Anterior cingulate cortex (tissue), 58 donors: ENCODE results near the gene CCDC158.
"Not testable (repeated sequence)": the region's sequence is repeated elsewhere in the genome, so short reads cannot be mapped to it uniquely, and the experiment has no call there.

Experiments used
- DNase-seq, 58 donors: peaks; one replicate each; lab custom pipeline; 2025; lab: John Stamatoyannopoulos, UW

Gene CCDC158

GRCh38 chr4:76420762-76421581 is at the start of gene CCDC158:
TSS of gene CCDC158 (minus strand) at chr4:76421141. CDS start at chr4:76403207, 17,934 bp downstream.
- DNase-seq, result peak in 4 of 58 donors; percentile 5 to 37 (median 22)

- DNase-seq, result peak in 3 of 58 donors; percentile 9 to 24 (median 17)
Measured at GRCh38 chr4:76470532-76470931, 49.6 kb upstream of the CCDC158 start.

GRCh38 chr4:76470064-76470463 is 49.1 kb upstream of the CCDC158 start:
- DNase-seq, result no peak

- no peak for DNase-seq
Measured at GRCh38 chr4:76463568-76463967, 42.6 kb upstream of the CCDC158 start.

GRCh38 chr4:76459291-76459723 is 38.4 kb upstream of the CCDC158 start:
- DNase-seq, result peak in 3 of 58 donors; percentile 1 to 7 (median 4)

- no peak for DNase-seq
Measured at GRCh38 chr4:76458825-76459224, 37.9 kb upstream of the CCDC158 start.

- no peak for DNase-seq
Measured at GRCh38 chr4:76458297-76458696, 37.4 kb upstream of the CCDC158 start.

GRCh38 chr4:76457885-76458284 is 36.9 kb upstream of the CCDC158 start:
- no peak for DNase-seq

GRCh38 chr4:76454073-76454472 is 33.1 kb upstream of the CCDC158 start:
- DNase-seq, result not testable (repeated sequence)

GRCh38 chr4:76453232-76453631 is 32.3 kb upstream of the CCDC158 start:
- DNase-seq, result no peak

- peak in 1 of 58 donors; percentile 19 for DNase-seq
Measured at GRCh38 chr4:76449833-76450232, 28.9 kb upstream of the CCDC158 start.

GRCh38 chr4:76449362-76449767 is 28.4 kb upstream of the CCDC158 start:
- DNase-seq, result no peak

GRCh38 chr4:76448211-76448610 is 27.3 kb upstream of the CCDC158 start:
- DNase-seq, result no peak

GRCh38 chr4:76447393-76447851 is 26.5 kb upstream of the CCDC158 start:
- DNase-seq, result no peak

- DNase-seq, result no peak
Measured at GRCh38 chr4:76445911-76446310, 25.0 kb upstream of the CCDC158 start.

GRCh38 chr4:76443376-76443775 is 22.4 kb upstream of the CCDC158 start:
- DNase-seq, result no peak

- DNase-seq, result no peak
Measured at GRCh38 chr4:76442807-76443206, 21.9 kb upstream of the CCDC158 start.

- DNase-seq, result no peak
Measured at GRCh38 chr4:76441881-76442280, 20.9 kb upstream of the CCDC158 start.

- DNase-seq, result no peak
Measured at GRCh38 chr4:76439491-76439890, 18.6 kb upstream of the CCDC158 start.

GRCh38 chr4:76435528-76436319 is 14.8 kb upstream of the CCDC158 start:
- DNase-seq, result no peak

GRCh38 chr4:76434901-76435527 is 14.1 kb upstream of the CCDC158 start, which contains the start of gene SHROOM3:
TSS of gene SHROOM3 (plus strand) at chr4:76435229. CDS start at chr4:76436053, 824 bp downstream.
- DNase-seq, result no peak
